B cell (primary cell): ENCODE data around the gene MMP8. TPM values are rescaled to one million over a fixed set of nuclear protein-coding genes. Genes with fewer than 3 reads are reported as not detected.
A peak's percentile ranks its signal among the peaks of the same experiment; 100 is the strongest.

Experiments used
- ATAC-seq: fragments of 200-7000 bp; cut with Tn5 transposase; one replicate; pipeline ENCODE4 v1.10.0; 2021; ENCODE audit warnings: low read depth, mild to moderate bottlenecking, moderate number of reproducible peaks, moderate library complexity
- CTCF ChIA-PET: fragments of 350-600 bp; sonication (Branson Sonifier 250); formaldehyde crosslinking; loops from one replicate; lab custom pipeline; 2021; ENCODE audit warnings: antibody characterized with exemption, inconsistent platforms; lab: Charles Lee
- POLR2A ChIA-PET: fragments of 350-600 bp; sonication (Branson Sonifier 250); formaldehyde crosslinking; loops from one replicate; lab custom pipeline; 2021; ENCODE audit warnings: antibody characterized with exemption; lab: Charles Lee
- DNase-seq: peaks from one replicate; pipeline ENCODE4 v3.0.0; 2013
- H2AFZ ChIP-seq: 2 replicates; pipeline ENCODE4 v1.6.1; 2012; ENCODE audit warnings: mild to moderate bottlenecking, low read depth, low read length; ENCODE audit not compliant: insufficient read depth, poor library complexity, severe bottlenecking
- H3K27ac ChIP-seq, 2 donors: 1 replicate in 1 of 2; 2 replicates in 1 of 2; pipeline ENCODE4 v1.5.1; 2012 to 2013; ENCODE audit warnings: low read length in 2 of 2, mild to moderate bottlenecking in 2 of 2, moderate library complexity in 1 of 2
- H3K27me3 ChIP-seq, 4 experiments: fragments of 200-600 bp in 1 of 4; sonication (generic) in 1 of 4; replicated peaks in 1 of 4; 1 replicate in 2 of 4; 2 replicates in 2 of 4; pipeline versions ENCODE4 v1.6.1 to v1.7.0; 2013 to 2016; ENCODE audit warnings: low read length in 3 of 4, mild to moderate bottlenecking in 2 of 4, mixed read lengths in 1 of 4, moderate library complexity in 1 of 4; ENCODE audit not compliant: insufficient read depth in 4 of 4, control insufficient read depth in 3 of 4; ENCODE audit errors: control extremely low read depth in 1 of 4
- H3K36me3 ChIP-seq, 2 experiments: replicated peaks in 1 of 2; 1 replicate in 1 of 2; 2 replicates in 1 of 2; pipeline versions ENCODE4 v1.6.1 to v1.7.1; 2013; ENCODE audit warnings: low read length in 1 of 2; ENCODE audit not compliant: insufficient read depth in 2 of 2, control insufficient read depth in 1 of 2; ENCODE audit errors: control extremely low read depth in 1 of 2, extremely low read depth in 1 of 2
- H3K4me1 ChIP-seq, 2 donors: fragments of 200-600 bp in 1 of 2; sonication (generic) in 1 of 2; 1 replicate in 1 of 2; 2 replicates in 1 of 2; pipeline versions ENCODE4 v1.5.1 to v1.6.1; 2013 to 2017; ENCODE audit warnings: low read length in 2 of 2; ENCODE audit not compliant: control insufficient read depth in 2 of 2, insufficient read depth in 2 of 2
- H3K4me2 ChIP-seq: replicated peaks from 2 replicates; pipeline ENCODE3; 2012; ENCODE audit warnings: mild to moderate bottlenecking, low read depth, low read length; ENCODE audit not compliant: poor library complexity, severe bottlenecking
- H3K4me3 ChIP-seq, 5 experiments: fragments of 200-600 bp in 1 of 5; sonication (generic) in 1 of 5; 1 replicate in 3 of 5; 2 replicates in 2 of 5; pipeline versions ENCODE4 v1.5.1 to v1.7.0; 2011 to 2016; ENCODE audit warnings: low read length in 4 of 5, mild to moderate bottlenecking in 4 of 5, low read depth in 2 of 5, control low read depth in 1 of 5, moderate library complexity in 1 of 5; ENCODE audit not compliant: insufficient read depth in 1 of 5; ENCODE audit errors: control extremely low read depth in 1 of 5, extremely low read depth in 1 of 5
- H3K79me2 ChIP-seq: fragments of 200-600 bp; sonication (generic); one replicate; pipeline ENCODE4 v1.6.0; 2016; ENCODE audit warnings: low read length; ENCODE audit not compliant: control insufficient read depth, insufficient read depth
- H3K9ac ChIP-seq: fragments of 200-600 bp; sonication (generic); 2 replicates; pipeline ENCODE4 v1.6.1; 2017; ENCODE audit warnings: mild to moderate bottlenecking, low read length, moderate library complexity
- H3K9me3 ChIP-seq, 3 donors: one replicate each; pipeline versions ENCODE4 v1.6.1 to v1.7.1; 2013; ENCODE audit warnings: low read length in 2 of 3; ENCODE audit not compliant: control insufficient read depth in 2 of 3, insufficient read depth in 1 of 3; ENCODE audit errors: control extremely low read depth in 1 of 3
- H4K20me1 ChIP-seq: 2 replicates; pipeline ENCODE4 v1.6.0; 2012; ENCODE audit warnings: mild to moderate bottlenecking, low read length; ENCODE audit not compliant: insufficient read depth, control insufficient read depth, poor library complexity, severe bottlenecking
- H3K27ac Mint-ChIP-seq: one replicate; pipeline ENCODE4 v1.8.0; 2021; ENCODE audit warnings: mixed read lengths
- H3K27me3 Mint-ChIP-seq: one replicate; pipeline ENCODE4 v1.8.0; 2021; ENCODE audit warnings: mixed read lengths
- H3K4me1 Mint-ChIP-seq: one replicate; pipeline ENCODE4 v1.8.0; 2021; ENCODE audit warnings: mixed read lengths
- H3K4me3 Mint-ChIP-seq: one replicate; pipeline ENCODE4 v1.8.0; 2021; ENCODE audit warnings: mixed read lengths
- H3K9me3 Mint-ChIP-seq: one replicate; pipeline ENCODE4 v1.8.0; 2022; ENCODE audit warnings: mixed read lengths; ENCODE audit not compliant: insufficient read depth
- CTCF ChIP-seq: fragments of 200-600 bp; IDR thresholded peaks from one replicate; pipeline ENCODE4 v1.8.0; 2022; ENCODE audit warnings: antibody characterized with exemption, mild to moderate bottlenecking
- EZH2 ChIP-seq: IDR thresholded peaks from 2 replicates; pipeline ENCODE4 v1.6.1; 2012; ENCODE audit warnings: borderline replicate concordance, low read depth, mild to moderate bottlenecking, moderate library complexity, low read length; ENCODE audit not compliant: insufficient read depth, poor library complexity, severe bottlenecking
- WGBS: methylation state at CpG from one replicate; pipeline ENCODE4 v1.1.5; 2013; ENCODE audit warnings: missing lambda C conversion rate; ENCODE audit not compliant: insufficient coverage; 5-methylcytosine and 5-hydroxymethylcytosine counted together
- intact Hi-C: fragments of 100-400 bp; cut with micrococcal nuclease; formaldehyde crosslinking; loops from one replicate; pipeline ENCODE4 v1.10.0; 2022
- polyA plus RNA-seq: library from polyadenylated mRNA; depleted of rRNA; stranded (reverse); fragments of >200 nt; gene quantifications from 2 replicates; pipeline ENCODE4 v1.2.3, GENCODE V29; 2012
- total RNA-seq, 2 donors: library from RNA; stranded (reverse); fragments of 120-200 nt in 1 of 2; gene quantifications; 1 replicate in 1 of 2; 2 replicates in 1 of 2; pipeline versions ENCODE4 v1.2.3 to v1.2.4, GENCODE V29; 2013 to 2022

Gene MMP8
- total and polyA plus RNA-seq, 2 donors (not counting 1 experiment from before 2014, with no cell fraction given) = not detected

- Histone ChIP-seq H3K9me3 (peaks cover 0 to 1% (median 0%) of the 10 kb centered on the region in 3 donors), H3K9ac (no peak overlapping the region), H2AFZ (peak overlapping the region; percentile 26), H3K27ac (no peak overlapping the region), H3K4me3 (no peak overlapping the region), H3K79me2 (no peaks in the 10 kb centered on the region), H3K4me2 (no peak overlapping the region), H3K27me3 (no peaks in the 10 kb centered on the region), H3K4me1 (peaks cover 0 to 5% of the 10 kb centered on the region in 2 donors), H3K36me3 (no peaks in the 10 kb centered on the region), H4K20me1 (no peaks in the 10 kb centered on the region)
- Mint-ChIP-seq H3K4me3 (no peak overlapping the region), H3K9me3 (no peaks in the 10 kb centered on the region), H3K27ac (no peak overlapping the region), H3K4me1 (no peaks in the 10 kb centered on the region), H3K27me3 (peaks cover 3% of the 10 kb centered on the region)
- ChIA-PET CTCF (interaction anchor here (0.7 to 5.6 kb wide), 38 partner anchors 9 to 806 kb away, joined by 3 to 67 read pairs (median 4); no protein-coding TSS in a partner anchor), POLR2A (no interaction called here)
- DNase-seq (peak; percentile 55), ATAC-seq (peak; percentile 36)
- TF ChIP-seq CTCF (peak; percentile 82), EZH2 (no peak)
- 17% methylated on average over 1 of the region's 4 CpGs for WGBS
- intact Hi-C loops = loop anchor here (1.0 to 5.0 kb wide), 4 partner anchors 171 to 806 kb away; no protein-coding TSS in a partner anchor
These were observed 58.3 kb downstream of the MMP8 start for GRCh38 chr11:102666331-102666957.

GRCh38 chr11:102664001-102664752 is 60.6 kb downstream of the MMP8 start:
- H2AFZ ChIP-seq = no peak overlapping the region
- no peak for ATAC-seq
- H3K4me3 Mint-ChIP-seq = no peak overlapping the region

More at GRCh38 chr11:102664001-102664752, 60.6 kb downstream of the MMP8 start:
- Histone ChIP-seq H3K4me2 (no peak overlapping the region), H3K4me3 (no peak overlapping the region), H3K36me3 (no peaks in the 10 kb centered on the region), H3K79me2 (no peaks in the 10 kb centered on the region), H3K4me1 (peaks cover 0 to 5% of the 10 kb centered on the region in 2 donors), H3K27me3 (no peaks in the 10 kb centered on the region), H3K9ac (no peak overlapping the region), H4K20me1 (no peaks in the 10 kb centered on the region), H3K27ac (no peak overlapping the region), H3K9me3 (no peaks in the 10 kb centered on the region)
- peak; percentile 19 for DNase-seq
- WGBS = 81% methylated on average over 9 of the region's 13 CpGs
- intact Hi-C loops = no loop called here
- H3K27ac Mint-ChIP-seq = no peak overlapping the region
- no peaks in the 10 kb centered on the region for H3K4me1 Mint-ChIP-seq
- CTCF ChIA-PET = interaction anchor here (2.8 to 5.6 kb wide), 3 partner anchors 12 to 322 kb away, joined by 22 to 67 read pairs (median 24); no protein-coding TSS in a partner anchor
- POLR2A ChIA-PET = no interaction called here
- H3K27me3 Mint-ChIP-seq = peaks cover 6% of the 10 kb centered on the region
- no peak for TF ChIP-seq CTCF
- no peak for TF ChIP-seq EZH2
- no peaks in the 10 kb centered on the region for H3K9me3 Mint-ChIP-seq
